Hippocampal formation (tissue), 2 donors: ENCODE results near the gene ATRIP.
"Not testable (repeated sequence)": the region's sequence is repeated elsewhere in the genome, so short reads cannot be mapped to it uniquely, and the experiment has no call there.

ENCODE experiments used
- DNase-seq, 2 donors: peaks; one replicate each; lab custom pipeline; 2025; lab: John Stamatoyannopoulos, UW

Gene ATRIP

GRCh38 chr3:48468329-48468731 is 21.8 kb downstream of the ATRIP start:
- DNase-seq = no peak

- DNase-seq = no peak
These were observed 22.7 kb downstream of the ATRIP start for GRCh38 chr3:48469046-48469915.

GRCh38 chr3:48470286-48470685 is 23.7 kb downstream of the ATRIP start:
- DNase-seq = no peak

DNA sequence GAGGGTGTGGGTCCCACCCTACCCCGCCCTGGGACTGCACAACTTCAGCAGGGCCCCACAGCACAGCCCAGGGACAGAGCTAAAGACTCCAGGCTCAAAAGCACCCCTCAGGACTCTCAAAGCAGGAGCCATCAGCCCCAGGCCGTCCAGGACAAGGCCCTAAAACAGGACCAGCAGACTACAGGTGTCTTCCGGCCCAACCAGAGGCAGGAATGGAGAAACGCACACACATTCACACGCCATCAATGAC is 26.1 kb downstream of the ATRIP start:
- no peak for DNase-seq

DNA sequence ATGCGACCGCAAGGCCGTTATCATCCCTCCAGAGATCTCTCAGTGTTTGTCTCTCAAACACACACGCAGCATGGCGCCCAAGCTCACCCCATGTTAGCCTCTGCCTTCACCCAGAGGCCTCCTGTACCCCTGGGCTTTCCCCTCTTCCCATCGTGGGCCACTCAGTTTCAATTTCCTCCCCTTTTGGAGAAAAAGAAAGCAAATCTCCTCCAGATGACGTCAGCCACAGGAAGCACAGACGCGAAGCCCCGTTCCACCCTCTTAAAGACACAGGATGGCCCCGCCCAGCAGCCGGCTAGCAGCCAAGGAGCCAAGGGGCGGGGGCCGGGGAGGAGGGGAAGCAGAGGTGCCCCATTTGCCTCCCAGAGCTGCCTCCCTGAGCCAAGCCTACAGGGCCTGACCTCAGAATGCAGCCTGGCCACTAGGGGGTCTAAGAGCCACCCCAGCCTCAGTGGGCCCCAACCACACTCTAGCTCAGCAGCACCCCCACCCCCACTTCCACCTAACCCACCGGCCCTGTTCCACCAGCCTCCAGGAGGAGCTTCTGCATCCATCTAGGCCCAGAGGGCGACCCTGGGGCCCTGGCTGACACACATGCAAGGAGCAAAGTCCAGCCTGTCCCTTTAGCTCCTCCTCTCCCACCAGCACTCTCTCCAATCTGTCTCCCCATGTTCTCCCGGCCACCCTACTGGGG is 26.5 kb downstream of the ATRIP start:
- peak; percentile 77 to 78 for DNase-seq

GRCh38 chr3:48473617-48473952 is 27.0 kb downstream of the ATRIP start:
- DNase-seq = no peak

DNA sequence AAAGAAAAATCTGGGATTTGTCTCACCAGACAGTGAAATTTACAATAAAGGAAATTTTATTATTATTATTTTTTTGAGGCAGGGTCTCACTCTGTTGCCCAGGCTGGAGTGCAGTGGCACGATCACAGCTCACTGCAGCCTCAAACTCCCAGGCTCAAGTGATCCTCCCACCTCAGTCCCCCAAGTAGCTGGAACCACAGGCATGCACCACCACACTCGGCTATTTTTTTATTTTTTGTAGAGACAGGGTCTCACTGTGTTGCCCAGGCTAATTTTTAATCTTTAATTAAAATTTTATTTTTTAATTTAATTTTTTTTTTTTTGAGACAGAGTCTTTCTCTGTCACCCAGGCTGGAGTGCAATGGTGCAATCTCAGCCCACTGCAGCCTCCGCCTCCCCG is 27.5 kb downstream of the ATRIP start:
- DNase-seq = not testable (repeated sequence)

GRCh38 chr3:48474619-48475018 is 28.1 kb downstream of the ATRIP start:
- DNase-seq = no peak

DNA sequence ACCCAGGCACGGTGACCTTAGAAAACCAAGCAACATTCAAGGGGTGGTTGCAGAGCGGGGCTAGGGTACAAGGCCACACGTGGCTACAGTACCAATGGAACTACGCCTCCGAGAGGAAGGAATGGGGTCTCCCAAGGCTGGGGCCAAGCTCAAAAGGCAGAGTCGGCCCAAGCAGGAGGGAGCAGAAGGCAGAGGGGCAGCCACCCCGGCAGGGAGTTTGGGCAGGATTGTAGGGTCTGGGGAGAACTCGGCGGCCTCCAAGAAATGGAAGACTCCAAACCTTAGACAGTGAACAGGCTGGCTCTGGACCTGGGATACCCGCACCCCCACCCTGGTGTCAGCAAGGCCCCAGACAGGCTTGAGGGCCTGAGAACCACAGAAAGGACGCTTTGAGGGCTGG is 28.7 kb downstream of the ATRIP start:
- no peak for DNase-seq

DNA sequence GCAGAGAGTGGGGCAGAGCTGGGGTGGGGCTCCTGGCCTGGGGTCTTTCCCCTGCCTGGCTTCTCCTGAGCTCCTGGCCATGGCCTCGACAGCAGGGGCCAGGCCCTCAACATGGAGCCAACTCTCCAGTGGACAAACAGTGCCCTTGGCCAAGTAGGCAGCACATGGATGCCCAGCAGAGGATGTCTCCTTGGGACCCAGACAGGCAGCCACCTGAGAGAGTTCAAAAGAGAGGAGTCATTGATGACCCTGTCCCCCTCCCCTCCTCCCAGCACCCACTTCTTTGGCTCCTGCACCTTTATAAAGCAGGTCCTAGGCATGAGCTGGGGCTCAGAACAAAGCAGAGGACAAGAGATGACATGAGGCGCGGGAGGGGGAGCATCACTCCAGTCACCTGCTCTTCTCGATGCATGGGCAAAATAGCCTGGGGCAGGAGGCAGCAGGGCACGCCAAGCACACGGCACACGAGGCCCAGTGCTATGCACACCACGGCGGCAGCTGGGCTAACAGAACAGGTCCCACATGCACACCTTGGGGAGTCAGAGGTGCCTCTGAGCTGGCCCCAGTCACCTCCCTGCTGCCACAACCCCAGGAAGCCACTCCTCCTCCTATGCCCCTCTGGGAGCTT is 30.0 kb downstream of the ATRIP start:
- DNase-seq = no peak

DNA sequence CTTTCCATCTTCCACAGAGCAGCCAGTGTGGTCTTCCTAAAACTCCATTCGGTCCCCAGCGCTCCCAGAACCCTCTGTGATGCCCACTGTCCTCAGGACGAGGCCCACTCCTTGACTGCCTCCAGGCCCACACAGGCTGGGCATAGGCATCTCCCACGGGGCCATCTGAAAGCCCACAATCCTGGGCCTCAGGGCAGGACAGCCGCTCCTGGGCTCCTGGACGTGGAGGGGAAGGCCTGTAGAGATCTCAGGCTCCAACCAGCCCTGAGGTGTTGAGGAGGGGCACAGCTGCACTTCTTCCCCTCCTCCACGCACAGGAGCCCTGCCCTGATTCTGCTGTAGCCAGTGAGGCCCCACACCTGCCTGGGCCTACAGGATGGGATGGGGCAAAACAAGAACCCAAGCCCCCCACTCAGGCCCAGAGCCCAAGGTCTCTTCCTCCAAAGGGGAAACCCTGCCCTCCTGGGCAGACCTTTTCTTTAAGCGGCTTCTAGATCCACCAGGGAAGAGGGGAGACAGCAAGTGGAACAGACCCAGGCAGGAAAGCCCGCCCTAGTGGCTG is 31.5 kb downstream of the ATRIP start:
- no peak for DNase-seq

DNA sequence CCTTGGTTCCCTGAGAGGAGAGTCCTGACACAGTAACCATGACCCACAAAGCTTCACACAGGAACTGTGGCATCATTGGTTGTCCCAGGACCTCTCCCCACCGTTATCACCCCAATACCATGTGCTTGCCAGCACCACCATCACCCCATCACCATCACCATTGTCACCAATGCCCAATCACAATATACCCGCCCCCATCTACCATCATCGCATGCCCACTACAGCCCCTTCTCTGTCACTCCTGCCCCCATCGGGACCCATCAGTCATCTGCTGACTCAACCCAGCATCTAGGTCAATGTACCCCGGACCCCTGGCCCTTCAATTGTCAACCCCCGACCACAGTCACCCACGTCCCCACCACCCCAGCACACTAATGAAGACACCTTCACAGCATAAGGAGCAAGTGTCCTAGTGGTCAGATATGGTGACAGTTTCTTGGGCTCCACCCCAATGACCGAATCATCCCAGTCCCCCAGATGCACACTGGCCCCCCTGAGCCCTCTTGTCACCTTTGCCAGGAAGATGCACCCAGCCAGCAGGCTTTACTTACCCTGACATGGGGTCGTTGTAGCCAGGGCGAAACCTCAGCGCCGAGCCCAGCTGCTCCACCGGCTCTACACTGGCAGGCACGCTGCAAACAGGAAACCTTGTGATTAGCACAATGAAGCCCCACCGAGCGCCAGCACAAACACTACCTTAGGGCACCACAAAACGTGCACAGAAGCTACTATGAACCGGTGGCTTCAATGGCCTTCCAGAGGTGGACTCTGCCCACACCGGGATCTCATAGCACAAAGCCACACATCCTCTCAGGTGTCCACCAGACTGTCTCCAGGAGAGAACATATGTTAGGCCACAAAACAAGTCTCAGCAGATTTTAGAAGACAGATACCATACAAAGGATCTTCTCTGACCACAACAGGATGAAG is 32.4 kb downstream of the ATRIP start:
- no peak for DNase-seq

GRCh38 chr3:48480891-48481290 is 34.4 kb downstream of the ATRIP start:
- not testable (repeated sequence) for DNase-seq

- not testable (repeated sequence) for DNase-seq
These were observed 36.3 kb downstream of the ATRIP start for GRCh38 chr3:48482822-48483221.

DNA sequence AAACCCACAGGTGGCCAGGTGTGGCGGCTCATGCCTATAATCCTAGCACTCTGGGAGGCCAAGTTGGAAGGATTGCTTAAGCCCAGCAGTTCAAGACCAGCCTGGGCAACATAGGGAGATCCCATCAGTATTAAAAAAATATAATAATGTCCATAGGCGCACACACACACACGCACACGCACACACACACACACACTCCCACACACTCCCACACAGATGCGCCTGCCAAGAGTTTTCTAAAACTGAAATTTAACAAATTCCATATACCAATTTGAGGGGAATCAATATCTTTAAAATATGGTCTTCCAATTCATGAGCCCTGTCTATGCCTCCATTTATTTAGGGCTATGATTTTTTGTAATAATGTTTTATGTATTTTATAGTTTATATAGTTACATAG is 40.4 kb downstream of the ATRIP start:
- no peak for DNase-seq

GRCh38 chr3:48492461-48493202 is 46.1 kb downstream of the ATRIP start:
- no peak for DNase-seq

DNA sequence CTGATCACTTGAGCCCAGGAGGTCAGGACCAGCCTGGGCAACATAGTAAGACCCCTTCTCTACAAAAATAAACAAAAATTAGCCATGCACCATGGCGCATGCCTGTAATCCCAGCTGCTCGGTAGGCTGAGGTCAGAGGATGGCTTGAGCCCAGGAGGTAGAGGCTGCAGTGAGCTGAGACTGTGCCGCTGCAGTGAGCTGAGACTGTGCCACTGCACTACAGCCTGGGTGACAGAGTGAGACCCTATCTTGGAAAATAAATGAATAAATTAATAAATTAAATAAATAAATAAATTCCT is 46.6 kb downstream of the ATRIP start:
- no peak for DNase-seq

DNA sequence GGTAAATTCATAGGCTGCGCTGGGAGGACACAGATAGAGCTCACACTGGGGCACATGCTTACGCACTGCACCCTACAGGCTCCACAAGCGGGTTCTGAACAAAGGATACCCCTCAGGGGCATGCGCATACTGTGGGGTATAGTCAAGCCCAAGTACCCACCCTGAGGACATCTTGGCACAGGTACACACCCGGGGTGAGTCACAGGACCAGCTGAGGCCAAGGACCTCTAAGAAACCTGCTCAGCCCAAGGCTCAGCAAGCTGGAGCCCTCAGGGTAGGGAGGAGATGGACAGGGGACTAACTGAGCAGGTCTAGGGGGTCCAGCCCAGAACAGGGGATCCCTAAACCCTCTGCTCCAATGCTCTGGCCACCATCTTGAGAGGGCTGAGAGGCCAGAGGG is 54.1 kb downstream of the ATRIP start:
- no peak for DNase-seq

GRCh38 chr3:48501196-48501595 is 54.7 kb downstream of the ATRIP start:
- no peak for DNase-seq

- DNase-seq = no peak
These were observed 55.6 kb downstream of the ATRIP start for GRCh38 chr3:48502121-48502520.

- peak in 1 of 2 donors; percentile 30 for DNase-seq
These were observed 56.2 kb downstream of the ATRIP start for GRCh38 chr3:48502728-48503168.
